Tibial nerve (tissue), 4 donors: Measurements from ENCODE around the gene MECR. TPM values are rescaled to one million over a fixed set of nuclear protein-coding genes. Genes with fewer than 3 reads are reported as not detected.

Experiments
- DNase-seq, 2 donors: peaks; one replicate each; pipeline ENCODE4 v3.0.0-alpha.2; 2019; ENCODE audit warnings: low spot score in 2 of 2
- H3K27ac ChIP-seq, 4 donors: fragments of 200-600 bp; sonication (generic) in 3 of 4; one replicate each; pipeline ENCODE4 v1.5.1; 2017 to 2019; ENCODE audit warnings: mild to moderate bottlenecking in 1 of 4
- H3K27me3 ChIP-seq, 2 donors: fragments of 200-600 bp; sonication (generic) in 1 of 2; one replicate each; pipeline versions ENCODE4 v1.5.1 to v1.6.0; 2017 to 2019
- H3K36me3 ChIP-seq, 3 donors: fragments of 200-600 bp; sonication (generic); one replicate each; pipeline ENCODE4 v1.5.1; 2018 to 2019
- H3K4me1 ChIP-seq, 4 donors: fragments of 200-600 bp; sonication (generic) in 3 of 4; one replicate each; pipeline ENCODE4 v1.5.1; 2017 to 2019
- H3K4me3 ChIP-seq, 4 donors: fragments of 200-600 bp; sonication (generic) in 3 of 4; one replicate each; pipeline ENCODE4 v1.5.1; 2017 to 2019; ENCODE audit warnings: mild to moderate bottlenecking in 1 of 4, moderate library complexity in 1 of 4
- H3K9me3 ChIP-seq, 4 donors: fragments of 200-600 bp; sonication (generic) in 3 of 4; one replicate each; pipeline ENCODE4 v1.5.1; 2017 to 2019
- CTCF ChIP-seq, 5 experiments: fragments of 200-600 bp in 3 of 5; fragments of 450-650 bp in 2 of 5; sonication (generic) in 3 of 5; IDR thresholded peaks; one replicate each; pipeline ENCODE4 v1.5.1; 2016 to 2019; ENCODE audit warnings: antibody characterized with exemption in 5 of 5, mild to moderate bottlenecking in 3 of 5, moderate library complexity in 2 of 5
- EP300 ChIP-seq, 2 donors: sonication (generic); formaldehyde crosslinking; IDR thresholded peaks; one replicate each; pipeline ENCODE4 v1.6.1; 2017; ENCODE audit warnings: antibody characterized with exemption in 2 of 2, mild to moderate bottlenecking in 1 of 2
- POLR2A ChIP-seq, 2 donors: fragments of 450-650 bp; IDR thresholded peaks; one replicate each; pipeline ENCODE4 v1.6.1; 2017; ENCODE audit warnings: antibody characterized with exemption in 2 of 2, mild to moderate bottlenecking in 2 of 2, moderate library complexity in 2 of 2
- WGBS, 2 donors: methylation state at CpG; one replicate each; pipeline ENCODE4 v1.1.5; 2018; 5-methylcytosine and 5-hydroxymethylcytosine counted together
- total RNA-seq, 4 donors: library from RNA; depleted of rRNA; stranded (reverse); fragments of >200 nt; gene quantifications; one replicate each; pipeline ENCODE4 v1.1.0, GENCODE V29; 2016

The MECR gene
- total RNA-seq, 4 donors from 2014 or later = 18.8 to 34.2 (median 22.9) TPM

DNA sequence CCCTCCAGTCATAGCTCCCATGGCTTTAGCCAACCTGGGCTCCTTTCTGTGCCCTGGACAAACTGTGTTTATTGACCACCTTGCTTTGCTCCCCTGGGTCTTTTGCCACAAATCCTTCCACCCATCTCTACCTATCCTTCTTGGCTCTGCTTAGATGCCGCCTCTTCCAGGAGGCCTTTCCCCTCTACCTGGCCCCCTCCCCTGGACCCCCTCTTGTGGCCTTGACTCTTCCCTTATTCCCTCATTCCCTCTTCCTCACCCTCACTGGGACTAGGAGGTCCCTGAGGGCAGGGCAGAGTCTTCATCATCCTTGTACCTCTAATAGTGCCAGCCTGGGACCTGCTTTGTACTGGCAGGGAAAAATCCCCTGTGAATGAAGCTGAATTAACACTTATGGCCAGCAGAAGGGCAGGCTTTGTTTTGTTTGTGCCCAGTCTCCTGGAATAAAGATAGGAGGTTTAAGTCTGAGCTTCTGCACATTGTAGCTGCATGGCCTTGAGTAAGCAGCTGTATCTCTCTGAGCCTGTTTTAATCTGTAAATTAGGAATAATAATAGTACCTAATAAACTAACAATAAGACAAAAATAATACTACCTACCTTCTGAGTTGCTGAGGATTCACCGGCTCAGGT lies 19.3 kb upstream of the MECR start:
- Histone ChIP-seq H3K27me3 (no peaks in the 10 kb centered on the region), H3K9me3 (no peaks in the 10 kb centered on the region), H3K36me3 (no peaks in the 10 kb centered on the region), H3K4me3 (no peak overlapping the region), H3K4me1 (no peaks in the 10 kb centered on the region), H3K27ac (no peak overlapping the region)
- DNase-seq = no peak
- WGBS, 2 donors = 98 to 100% methylated on average over 2 of the region's 2 CpGs
- TF ChIP-seq EP300 (IDR thresholded peaks at IDR 0.05) (no peak), CTCF (IDR thresholded peaks at IDR 0.05) (no peak), POLR2A (IDR thresholded peaks at IDR 0.05) (no peak)

DNA sequence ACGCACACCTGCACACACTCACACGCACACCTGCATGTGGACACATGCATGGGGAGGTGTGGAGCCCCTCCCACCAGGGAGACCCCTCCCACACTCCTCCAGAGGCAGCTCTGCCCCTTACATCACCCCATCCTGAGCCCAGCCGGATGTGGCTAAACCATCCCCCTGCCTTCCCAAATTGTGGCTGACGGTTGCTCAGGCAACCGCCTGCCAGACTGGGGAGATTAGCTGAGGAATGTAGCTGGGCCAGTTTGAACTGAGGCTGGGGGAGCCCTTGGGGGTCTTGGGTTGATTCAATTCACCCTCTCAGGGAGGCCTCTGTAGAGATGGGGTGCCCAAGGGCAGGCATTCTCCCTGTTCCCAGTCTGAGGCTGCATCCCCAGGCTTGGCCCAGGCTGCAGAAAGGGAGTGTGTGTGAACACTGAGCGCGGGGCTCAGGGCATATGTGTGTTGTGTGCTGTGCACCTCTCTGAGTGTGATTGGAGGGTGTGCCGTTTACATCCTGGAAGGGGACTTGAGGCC lies 18.5 kb upstream of the MECR start:
- TF ChIP-seq EP300 (IDR thresholded peaks at IDR 0.05) (no peak), POLR2A (IDR thresholded peaks at IDR 0.05) (no peak), CTCF (IDR thresholded peaks at IDR 0.05) (no peak)
- H3K4me1 ChIP-seq = no peaks in the 10 kb centered on the region
- H3K4me3 ChIP-seq = no peak overlapping the region
- no peaks in the 10 kb centered on the region for H3K27me3 ChIP-seq
- DNase-seq = no peak
- H3K27ac ChIP-seq = no peak overlapping the region
- H3K36me3 ChIP-seq = no peaks in the 10 kb centered on the region
- WGBS, 2 donors = 51 to 53% methylated on average over 8 of the region's 8 CpGs
- H3K9me3 ChIP-seq = no peaks in the 10 kb centered on the region

DNA sequence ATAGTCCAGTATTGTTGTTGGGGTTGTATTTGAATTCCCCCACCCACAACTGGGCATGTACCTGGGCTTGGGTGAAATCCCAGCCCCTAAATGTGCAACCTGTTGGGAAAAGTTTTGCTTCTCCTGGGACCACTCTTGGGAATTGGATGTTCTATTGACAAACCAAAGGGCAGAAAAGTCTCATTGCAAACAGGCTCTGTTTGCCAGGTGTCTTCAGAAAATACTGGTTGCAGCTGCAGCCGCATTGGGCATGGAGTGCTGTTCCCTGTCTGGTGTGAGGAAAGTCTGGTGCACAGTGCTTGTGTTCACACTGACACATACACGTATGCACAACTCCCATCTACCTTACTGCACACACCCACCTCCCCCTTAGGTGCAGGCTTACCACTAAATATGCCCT lies 17.7 kb upstream of the MECR start:
- no peaks in the 10 kb centered on the region for H3K27me3 ChIP-seq
- H3K9me3 ChIP-seq = no peaks in the 10 kb centered on the region
- H3K4me3 ChIP-seq = no peak overlapping the region
- H3K27ac ChIP-seq = no peak overlapping the region
- no peak for TF ChIP-seq EP300 (IDR thresholded peaks at IDR 0.05)
- no peak for TF ChIP-seq CTCF (IDR thresholded peaks at IDR 0.05)
- no peak for TF ChIP-seq POLR2A (IDR thresholded peaks at IDR 0.05)
- no peaks in the 10 kb centered on the region for H3K36me3 ChIP-seq
- no peaks in the 10 kb centered on the region for H3K4me1 ChIP-seq
- WGBS, 2 donors = 76 to 79% methylated on average over 2 of the region's 2 CpGs
- DNase-seq = no peak

DNA sequence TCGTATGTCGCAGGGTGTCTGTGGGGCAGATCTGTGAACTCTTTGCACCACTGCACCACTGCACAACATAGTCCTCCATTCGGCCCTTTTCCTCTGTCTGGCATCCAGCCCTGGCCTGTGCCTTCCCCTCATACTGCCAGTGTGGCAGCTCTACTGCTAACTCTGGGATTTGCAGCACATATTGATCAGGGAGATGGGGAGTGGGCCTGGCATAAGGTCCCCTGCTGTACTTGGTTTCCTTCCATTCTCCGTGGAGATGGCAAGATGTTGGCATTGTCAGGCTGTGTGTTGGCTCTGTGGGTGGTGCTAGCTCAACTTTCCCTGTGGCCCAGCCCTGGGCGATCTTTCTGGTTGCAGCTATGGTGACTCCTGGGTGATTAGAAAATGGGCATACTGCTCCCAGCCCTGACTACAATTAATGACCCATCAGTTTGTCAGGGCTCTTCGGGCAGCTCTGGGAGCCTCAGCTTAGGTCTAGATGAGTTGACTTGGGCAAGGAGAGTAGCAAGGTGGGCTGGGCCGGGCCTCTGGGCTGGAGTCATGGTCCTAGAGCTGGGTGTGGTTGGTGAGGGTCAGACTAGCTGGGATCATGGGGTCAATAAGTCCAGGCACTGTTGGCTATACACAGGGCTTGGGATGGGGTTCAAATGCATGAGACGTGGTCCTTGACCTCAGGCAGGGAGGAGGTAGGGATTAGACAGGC lies 17.0 kb upstream of the MECR start:
- H3K27ac ChIP-seq = no peak overlapping the region
- 74 to 81% methylated on average over 8 of the region's 8 CpGs for WGBS, 2 donors
- no peaks in the 10 kb centered on the region for H3K9me3 ChIP-seq
- H3K4me1 ChIP-seq = no peaks in the 10 kb centered on the region
- no peak overlapping the region for H3K4me3 ChIP-seq
- TF ChIP-seq EP300 (IDR thresholded peaks at IDR 0.05) (no peak), POLR2A (IDR thresholded peaks at IDR 0.05) (no peak), CTCF (IDR thresholded peaks at IDR 0.05) (no peak)
- no peaks in the 10 kb centered on the region for H3K27me3 ChIP-seq
- no peaks in the 10 kb centered on the region for H3K36me3 ChIP-seq
- DNase-seq = no peak

DNA sequence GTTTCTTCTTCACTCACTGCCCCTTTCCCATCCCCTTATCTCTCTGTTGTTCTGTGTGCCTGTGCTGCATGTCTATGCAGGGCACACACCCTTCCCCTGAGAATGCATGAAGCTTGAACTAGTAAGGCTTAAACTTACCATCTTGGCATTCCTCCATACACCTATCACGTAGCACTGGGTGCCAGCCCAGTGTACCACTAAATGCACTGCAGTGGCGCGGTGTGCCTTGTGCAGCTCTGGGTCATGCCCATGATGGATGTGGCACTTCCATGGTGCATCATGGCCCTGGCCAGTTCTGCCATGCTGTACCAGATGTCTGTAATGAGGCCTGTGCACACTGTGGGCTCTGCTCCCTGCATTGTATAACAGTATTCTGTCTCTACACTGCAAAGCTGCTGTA lies 16.3 kb upstream of the MECR start:
- Histone ChIP-seq H3K9me3 (no peaks in the 10 kb centered on the region), H3K27me3 (no peaks in the 10 kb centered on the region), H3K36me3 (no peaks in the 10 kb centered on the region), H3K27ac (no peak overlapping the region), H3K4me1 (no peaks in the 10 kb centered on the region), H3K4me3 (no peak overlapping the region)
- 22 to 64% methylated on average over 1 to 3 of the region's 3 CpGs for WGBS, 2 donors
- TF ChIP-seq POLR2A (IDR thresholded peaks at IDR 0.05) (no peak), EP300 (IDR thresholded peaks at IDR 0.05) (no peak), CTCF (IDR thresholded peaks at IDR 0.05) (no peak)
- no peak for DNase-seq
